B cell (primary cell): ENCODE measurements around the gene NCK1. TPM values are rescaled to one million over a fixed set of nuclear protein-coding genes. Genes with fewer than 3 reads are reported as not detected.

Experiments
- ATAC-seq: fragments of 200-7000 bp; cut with Tn5 transposase; one replicate; pipeline ENCODE4 v1.10.0; 2021; ENCODE audit warnings: low read depth, mild to moderate bottlenecking, moderate number of reproducible peaks, moderate library complexity
- CTCF ChIA-PET: fragments of 350-600 bp; sonication (Branson Sonifier 250); formaldehyde crosslinking; loops from one replicate; lab custom pipeline; 2021; ENCODE audit warnings: antibody characterized with exemption, inconsistent platforms; lab: Charles Lee
- POLR2A ChIA-PET: fragments of 350-600 bp; sonication (Branson Sonifier 250); formaldehyde crosslinking; loops from one replicate; lab custom pipeline; 2021; ENCODE audit warnings: antibody characterized with exemption; lab: Charles Lee
- DNase-seq: peaks from one replicate; pipeline ENCODE4 v3.0.0; 2013
- H2AFZ ChIP-seq: 2 replicates; pipeline ENCODE4 v1.6.1; 2012; ENCODE audit warnings: mild to moderate bottlenecking, low read depth, low read length; ENCODE audit not compliant: insufficient read depth, poor library complexity, severe bottlenecking
- H3K27ac ChIP-seq, 2 donors: 1 replicate in 1 of 2; 2 replicates in 1 of 2; pipeline ENCODE4 v1.5.1; 2012 to 2013; ENCODE audit warnings: low read length in 2 of 2, mild to moderate bottlenecking in 2 of 2, moderate library complexity in 1 of 2
- H3K27me3 ChIP-seq, 4 experiments: fragments of 200-600 bp in 1 of 4; sonication (generic) in 1 of 4; replicated peaks in 1 of 4; 1 replicate in 2 of 4; 2 replicates in 2 of 4; pipeline versions ENCODE4 v1.6.1 to v1.7.0; 2013 to 2016; ENCODE audit warnings: low read length in 3 of 4, mild to moderate bottlenecking in 2 of 4, mixed read lengths in 1 of 4, moderate library complexity in 1 of 4; ENCODE audit not compliant: insufficient read depth in 4 of 4, control insufficient read depth in 3 of 4; ENCODE audit errors: control extremely low read depth in 1 of 4
- H3K36me3 ChIP-seq, 2 experiments: replicated peaks in 1 of 2; 1 replicate in 1 of 2; 2 replicates in 1 of 2; pipeline versions ENCODE4 v1.6.1 to v1.7.1; 2013; ENCODE audit warnings: low read length in 1 of 2; ENCODE audit not compliant: insufficient read depth in 2 of 2, control insufficient read depth in 1 of 2; ENCODE audit errors: control extremely low read depth in 1 of 2, extremely low read depth in 1 of 2
- H3K4me1 ChIP-seq, 2 donors: fragments of 200-600 bp in 1 of 2; sonication (generic) in 1 of 2; 1 replicate in 1 of 2; 2 replicates in 1 of 2; pipeline versions ENCODE4 v1.5.1 to v1.6.1; 2013 to 2017; ENCODE audit warnings: low read length in 2 of 2; ENCODE audit not compliant: control insufficient read depth in 2 of 2, insufficient read depth in 2 of 2
- H3K4me2 ChIP-seq: replicated peaks from 2 replicates; pipeline ENCODE3; 2012; ENCODE audit warnings: mild to moderate bottlenecking, low read depth, low read length; ENCODE audit not compliant: poor library complexity, severe bottlenecking
- H3K4me3 ChIP-seq, 5 experiments: fragments of 200-600 bp in 1 of 5; sonication (generic) in 1 of 5; 1 replicate in 3 of 5; 2 replicates in 2 of 5; pipeline versions ENCODE4 v1.5.1 to v1.7.0; 2011 to 2016; ENCODE audit warnings: low read length in 4 of 5, mild to moderate bottlenecking in 4 of 5, low read depth in 2 of 5, control low read depth in 1 of 5, moderate library complexity in 1 of 5; ENCODE audit not compliant: insufficient read depth in 1 of 5; ENCODE audit errors: control extremely low read depth in 1 of 5, extremely low read depth in 1 of 5
- H3K79me2 ChIP-seq: fragments of 200-600 bp; sonication (generic); one replicate; pipeline ENCODE4 v1.6.0; 2016; ENCODE audit warnings: low read length; ENCODE audit not compliant: control insufficient read depth, insufficient read depth
- H3K9ac ChIP-seq: fragments of 200-600 bp; sonication (generic); 2 replicates; pipeline ENCODE4 v1.6.1; 2017; ENCODE audit warnings: mild to moderate bottlenecking, low read length, moderate library complexity
- H3K9me3 ChIP-seq, 3 donors: one replicate each; pipeline versions ENCODE4 v1.6.1 to v1.7.1; 2013; ENCODE audit warnings: low read length in 2 of 3; ENCODE audit not compliant: control insufficient read depth in 2 of 3, insufficient read depth in 1 of 3; ENCODE audit errors: control extremely low read depth in 1 of 3
- H4K20me1 ChIP-seq: 2 replicates; pipeline ENCODE4 v1.6.0; 2012; ENCODE audit warnings: mild to moderate bottlenecking, low read length; ENCODE audit not compliant: insufficient read depth, control insufficient read depth, poor library complexity, severe bottlenecking
- H3K27ac Mint-ChIP-seq: one replicate; pipeline ENCODE4 v1.8.0; 2021; ENCODE audit warnings: mixed read lengths
- H3K27me3 Mint-ChIP-seq: one replicate; pipeline ENCODE4 v1.8.0; 2021; ENCODE audit warnings: mixed read lengths
- H3K4me1 Mint-ChIP-seq: one replicate; pipeline ENCODE4 v1.8.0; 2021; ENCODE audit warnings: mixed read lengths
- H3K4me3 Mint-ChIP-seq: one replicate; pipeline ENCODE4 v1.8.0; 2021; ENCODE audit warnings: mixed read lengths
- H3K9me3 Mint-ChIP-seq: one replicate; pipeline ENCODE4 v1.8.0; 2022; ENCODE audit warnings: mixed read lengths; ENCODE audit not compliant: insufficient read depth
- EZH2 ChIP-seq: IDR thresholded peaks from 2 replicates; pipeline ENCODE4 v1.6.1; 2012; ENCODE audit warnings: borderline replicate concordance, low read depth, mild to moderate bottlenecking, moderate library complexity, low read length; ENCODE audit not compliant: insufficient read depth, poor library complexity, severe bottlenecking
- WGBS: methylation state at CpG from one replicate; pipeline ENCODE4 v1.1.5; 2013; ENCODE audit warnings: missing lambda C conversion rate; ENCODE audit not compliant: insufficient coverage; 5-methylcytosine and 5-hydroxymethylcytosine counted together
- intact Hi-C: fragments of 100-400 bp; cut with micrococcal nuclease; formaldehyde crosslinking; loops from one replicate; pipeline ENCODE4 v1.10.0; 2022
- polyA plus RNA-seq: library from polyadenylated mRNA; depleted of rRNA; stranded (reverse); fragments of >200 nt; gene quantifications from 2 replicates; pipeline ENCODE4 v1.2.3, GENCODE V29; 2012
- total RNA-seq, 2 donors: library from RNA; stranded (reverse); fragments of 120-200 nt in 1 of 2; gene quantifications; 1 replicate in 1 of 2; 2 replicates in 1 of 2; pipeline versions ENCODE4 v1.2.3 to v1.2.4, GENCODE V29; 2013 to 2022
- TF ChIP-seq, protein P1 (sequence below): fragments of 200-600 bp; IDR thresholded peaks from one replicate; pipeline ENCODE4 v1.8.0; 2022; ENCODE audit warnings: antibody characterized with exemption, mild to moderate bottlenecking

Gene NCK1
- total and polyA plus RNA-seq, 2 donors (not counting 1 experiment from before 2014, with no cell fraction given) = 12.6 to 32.4 TPM

DNA sequence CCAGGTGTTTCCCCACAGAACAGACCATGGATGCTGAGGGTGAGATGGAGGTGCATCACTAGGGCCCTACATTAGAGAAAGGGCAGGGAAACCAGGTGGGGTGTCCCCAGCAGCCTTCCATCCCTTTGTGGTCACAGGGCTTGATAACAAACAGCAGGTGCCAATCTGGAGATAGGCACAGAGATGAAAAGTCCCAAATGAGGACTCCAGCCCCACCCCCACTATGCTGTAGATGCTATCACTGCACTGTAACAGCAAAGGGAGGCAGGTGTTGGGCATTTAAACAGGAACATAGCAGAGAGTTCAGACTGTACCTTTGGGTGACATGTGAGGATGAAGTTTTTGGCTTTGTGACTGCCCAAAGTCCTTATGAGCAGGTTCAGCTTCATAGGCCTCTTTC lies 117.2 kb downstream of the NCK1 start:
- intact Hi-C loops = no loop called here
- H3K4me3 ChIP-seq = no peak overlapping the region
- H3K79me2 ChIP-seq = no peaks in the 10 kb centered on the region
- CTCF ChIA-PET = no interaction called here
- Mint-ChIP-seq H3K4me1 (no peaks in the 10 kb centered on the region), H3K27me3 (no peaks in the 10 kb centered on the region), H3K27ac (no peak overlapping the region), H3K9me3 (peaks cover 3% of the 10 kb centered on the region), H3K4me3 (no peak overlapping the region)
- ATAC-seq (no peak), DNase-seq (no peak)
- POLR2A ChIA-PET = no interaction called here
- H3K4me1 ChIP-seq = no peaks in the 10 kb centered on the region
- H3K27ac ChIP-seq = no peak overlapping the region
- no peaks in the 10 kb centered on the region for H4K20me1 ChIP-seq
- H3K4me2 ChIP-seq = no peak overlapping the region
- H3K36me3 ChIP-seq = no peaks in the 10 kb centered on the region
- no peak overlapping the region for H2AFZ ChIP-seq
- H3K9ac ChIP-seq = no peak overlapping the region
- TF ChIP-seq, protein P1, sequence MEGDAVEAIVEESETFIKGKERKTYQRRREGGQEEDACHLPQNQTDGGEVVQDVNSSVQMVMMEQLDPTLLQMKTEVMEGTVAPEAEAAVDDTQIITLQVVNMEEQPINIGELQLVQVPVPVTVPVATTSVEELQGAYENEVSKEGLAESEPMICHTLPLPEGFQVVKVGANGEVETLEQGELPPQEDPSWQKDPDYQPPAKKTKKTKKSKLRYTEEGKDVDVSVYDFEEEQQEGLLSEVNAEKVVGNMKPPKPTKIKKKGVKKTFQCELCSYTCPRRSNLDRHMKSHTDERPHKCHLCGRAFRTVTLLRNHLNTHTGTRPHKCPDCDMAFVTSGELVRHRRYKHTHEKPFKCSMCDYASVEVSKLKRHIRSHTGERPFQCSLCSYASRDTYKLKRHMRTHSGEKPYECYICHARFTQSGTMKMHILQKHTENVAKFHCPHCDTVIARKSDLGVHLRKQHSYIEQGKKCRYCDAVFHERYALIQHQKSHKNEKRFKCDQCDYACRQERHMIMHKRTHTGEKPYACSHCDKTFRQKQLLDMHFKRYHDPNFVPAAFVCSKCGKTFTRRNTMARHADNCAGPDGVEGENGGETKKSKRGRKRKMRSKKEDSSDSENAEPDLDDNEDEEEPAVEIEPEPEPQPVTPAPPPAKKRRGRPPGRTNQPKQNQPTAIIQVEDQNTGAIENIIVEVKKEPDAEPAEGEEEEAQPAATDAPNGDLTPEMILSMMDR = no peak
- TF ChIP-seq EZH2 = no peak
- H3K27me3 ChIP-seq = no peaks in the 10 kb centered on the region
- peaks cover 4 to 15% (median 10%) of the 10 kb centered on the region in 3 donors for H3K9me3 ChIP-seq

DNA sequence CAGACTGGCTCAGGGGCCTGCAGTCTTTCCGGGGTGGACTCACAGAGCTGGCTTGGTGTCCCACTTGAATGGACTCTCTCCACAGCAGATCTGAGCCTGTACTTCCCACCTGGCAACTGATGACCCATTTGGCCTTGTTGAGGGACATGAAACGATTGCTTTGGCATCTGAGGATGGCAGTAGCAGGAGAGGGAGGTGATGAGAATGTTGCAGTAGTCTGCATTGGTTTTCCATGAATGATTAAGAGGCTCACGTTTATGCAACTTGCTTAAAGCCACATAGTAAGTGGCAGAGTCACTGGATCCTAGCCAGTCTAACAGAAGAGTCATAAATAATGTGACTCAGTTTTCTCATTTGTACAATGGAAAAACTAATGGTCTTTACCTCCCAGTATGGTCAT lies 117.7 kb downstream of the NCK1 start:
- H3K9me3 Mint-ChIP-seq = peaks cover 3% of the 10 kb centered on the region
- DNase-seq = no peak
- intact Hi-C loops = no loop called here
- no peak for ATAC-seq
- Histone ChIP-seq H2AFZ (no peak overlapping the region), H3K36me3 (no peaks in the 10 kb centered on the region), H3K4me1 (no peaks in the 10 kb centered on the region), H3K9ac (no peak overlapping the region), H3K4me2 (no peak overlapping the region), H3K27ac (no peak overlapping the region), H3K27me3 (no peaks in the 10 kb centered on the region), H4K20me1 (no peaks in the 10 kb centered on the region), H3K9me3 (peaks cover 2 to 15% (median 6%) of the 10 kb centered on the region in 3 donors), H3K79me2 (no peaks in the 10 kb centered on the region), H3K4me3 (no peak overlapping the region)
- ChIA-PET CTCF (no interaction called here), POLR2A (no interaction called here)
- no peaks in the 10 kb centered on the region for H3K27me3 Mint-ChIP-seq
- WGBS = 88% methylated on average over 3 of the region's 3 CpGs
- H3K4me1 Mint-ChIP-seq = no peaks in the 10 kb centered on the region
- H3K27ac Mint-ChIP-seq = no peak overlapping the region
- TF ChIP-seq, protein P1 = no peak
- no peak for TF ChIP-seq EZH2
- no peak overlapping the region for H3K4me3 Mint-ChIP-seq
